Left lung (tissue), 10 donors: ENCODE measurements around the gene VPS41. TPM values are rescaled to one million over a fixed set of nuclear protein-coding genes. Genes with fewer than 3 reads are reported as not detected.
"Not testable (repeated sequence)": the region's sequence is repeated elsewhere in the genome, so short reads cannot be mapped to it uniquely, and the experiment has no call there.

ENCODE experiments used
- ATAC-seq: fragments of 200-7000 bp; cut with Tn5 transposase; one replicate; pipeline ENCODE4 v1.9.1; 2020; ENCODE audit warnings: moderate library complexity
- DNase-seq, 4 donors: peaks; one replicate each; pipeline ENCODE4 v3.0.0-alpha.2; 2013 to 2020
- H3K27ac ChIP-seq, 2 donors: fragments of 200-600 bp; sonication (generic) in 1 of 2; one replicate each; pipeline versions ENCODE4 v1.5.0 to v1.8.0; 2020 to 2021
- H3K27me3 ChIP-seq, 2 donors: fragments of 200-600 bp; sonication (generic) in 1 of 2; one replicate each; pipeline versions ENCODE4 v1.5.0 to v1.8.0; 2020 to 2021
- H3K36me3 ChIP-seq, 2 donors: fragments of 200-600 bp; sonication (generic) in 1 of 2; one replicate each; pipeline versions ENCODE4 v1.5.0 to v1.8.0; 2020 to 2021
- H3K4me1 ChIP-seq, 2 donors: fragments of 200-600 bp; one replicate each; pipeline ENCODE4 v1.8.0; 2021
- H3K4me3 ChIP-seq, 2 donors: fragments of 200-600 bp; sonication (generic) in 1 of 2; one replicate each; pipeline versions ENCODE4 v1.5.0 to v1.8.0; 2020 to 2021; ENCODE audit warnings: mild to moderate bottlenecking in 1 of 2
- H3K9me3 ChIP-seq, 2 donors: fragments of 200-600 bp; sonication (generic) in 1 of 2; one replicate each; pipeline versions ENCODE4 v1.5.0 to v1.8.0; 2020 to 2021
- intact Hi-C, 2 donors: fragments of 100-400 bp; cut with DNase I; formaldehyde crosslinking; loops; one replicate each; pipeline versions ENCODE4 v1.11.2 to v1.14.2; 2022
- polyA plus RNA-seq, 6 donors: library from polyadenylated mRNA; unstranded; fragments of 120-200 nt; gene quantifications; one replicate each; pipeline ENCODE4 v1.2.1, GENCODE V29; 2013; ENCODE audit not compliant: insufficient read length in 6 of 6
- total RNA-seq, 2 donors: library from RNA; stranded (reverse); fragmentation: NEBNext Ultra II Directional; extraction: Animal tissue kit (Norgen Biotek cat#: 25700); gene quantifications; one replicate each; pipeline ENCODE4 v1.2.1, GENCODE V29; 2021
- TF ChIP-seq, protein P1 (sequence below), 2 donors: fragments of 200-600 bp; sonication (generic) in 1 of 2; IDR thresholded peaks; one replicate each; pipeline versions ENCODE4 v1.5.0 to v1.8.0; 2021; ENCODE audit warnings: antibody characterized with exemption in 2 of 2
- donor health status: DM: no; HTN: yes; CAD: no.
- donor health status: DM: no; HTN: no; CAD: no.

The VPS41 gene
- total and polyA plus RNA-seq, 8 donors = 63.0 to 99.9 (median 82.3) TPM

DNA sequence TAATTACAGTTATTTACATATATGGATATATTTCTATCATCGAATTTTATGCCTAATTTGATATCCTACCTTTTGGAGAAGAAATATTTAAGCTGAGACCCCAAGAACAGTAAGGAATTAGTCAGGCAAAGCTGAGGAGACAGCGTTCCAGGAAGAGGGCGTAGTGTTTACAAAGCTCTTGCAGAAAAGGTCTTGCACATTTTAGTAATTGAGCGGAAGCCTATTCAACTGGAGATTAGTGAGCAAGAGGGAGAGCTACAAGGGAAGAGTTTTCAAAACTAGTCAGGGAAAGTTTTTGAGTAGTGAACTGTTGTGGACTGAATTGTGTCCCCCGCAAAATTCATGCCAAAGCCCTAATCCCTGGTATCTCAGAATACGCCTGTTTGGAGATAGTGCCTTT, 42.2 kb upstream of the VPS41 start:
- no peak overlapping the region for H3K4me3 ChIP-seq
- no peaks in the 10 kb centered on the region for H3K9me3 ChIP-seq
- no peaks in the 10 kb centered on the region for H3K4me1 ChIP-seq
- TF ChIP-seq, protein P1, sequence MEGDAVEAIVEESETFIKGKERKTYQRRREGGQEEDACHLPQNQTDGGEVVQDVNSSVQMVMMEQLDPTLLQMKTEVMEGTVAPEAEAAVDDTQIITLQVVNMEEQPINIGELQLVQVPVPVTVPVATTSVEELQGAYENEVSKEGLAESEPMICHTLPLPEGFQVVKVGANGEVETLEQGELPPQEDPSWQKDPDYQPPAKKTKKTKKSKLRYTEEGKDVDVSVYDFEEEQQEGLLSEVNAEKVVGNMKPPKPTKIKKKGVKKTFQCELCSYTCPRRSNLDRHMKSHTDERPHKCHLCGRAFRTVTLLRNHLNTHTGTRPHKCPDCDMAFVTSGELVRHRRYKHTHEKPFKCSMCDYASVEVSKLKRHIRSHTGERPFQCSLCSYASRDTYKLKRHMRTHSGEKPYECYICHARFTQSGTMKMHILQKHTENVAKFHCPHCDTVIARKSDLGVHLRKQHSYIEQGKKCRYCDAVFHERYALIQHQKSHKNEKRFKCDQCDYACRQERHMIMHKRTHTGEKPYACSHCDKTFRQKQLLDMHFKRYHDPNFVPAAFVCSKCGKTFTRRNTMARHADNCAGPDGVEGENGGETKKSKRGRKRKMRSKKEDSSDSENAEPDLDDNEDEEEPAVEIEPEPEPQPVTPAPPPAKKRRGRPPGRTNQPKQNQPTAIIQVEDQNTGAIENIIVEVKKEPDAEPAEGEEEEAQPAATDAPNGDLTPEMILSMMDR (IDR thresholded peaks at IDR 0.05) = no peak
- no peak overlapping the region for H3K27ac ChIP-seq
- peak; percentile 85 for ATAC-seq
- H3K36me3 ChIP-seq = no peaks in the 10 kb centered on the region
- intact Hi-C loops = no loop called here
- DNase-seq = no peak
- H3K27me3 ChIP-seq = no peaks in the 10 kb centered on the region

DNA sequence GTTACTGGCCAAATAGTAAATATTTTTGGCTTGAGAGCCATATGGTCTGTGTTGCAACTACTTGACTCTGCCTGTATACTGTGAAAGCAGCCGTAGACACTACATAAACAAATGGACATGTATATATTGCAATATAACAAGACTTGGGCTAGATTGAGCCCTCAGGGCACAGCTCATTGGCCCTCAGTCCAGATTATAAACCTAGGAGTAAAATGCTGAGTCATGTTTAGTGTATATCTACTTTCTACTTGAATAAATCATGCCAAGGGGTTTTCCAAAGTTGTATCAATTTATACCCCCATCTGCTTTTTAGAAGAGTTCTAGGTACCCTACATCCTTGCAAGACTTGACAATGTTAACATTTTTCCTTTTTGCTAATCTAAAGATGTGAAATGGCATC, 41.3 kb upstream of the VPS41 start:
- Histone ChIP-seq H3K27me3 (no peaks in the 10 kb centered on the region), H3K4me3 (no peak overlapping the region), H3K27ac (no peak overlapping the region), H3K36me3 (no peaks in the 10 kb centered on the region), H3K4me1 (no peaks in the 10 kb centered on the region), H3K9me3 (no peaks in the 10 kb centered on the region)
- DNase-seq (no peak), ATAC-seq (no peak)
- intact Hi-C loops = no loop called here
- TF ChIP-seq, protein P1 (IDR thresholded peaks at IDR 0.05) = no peak

DNA sequence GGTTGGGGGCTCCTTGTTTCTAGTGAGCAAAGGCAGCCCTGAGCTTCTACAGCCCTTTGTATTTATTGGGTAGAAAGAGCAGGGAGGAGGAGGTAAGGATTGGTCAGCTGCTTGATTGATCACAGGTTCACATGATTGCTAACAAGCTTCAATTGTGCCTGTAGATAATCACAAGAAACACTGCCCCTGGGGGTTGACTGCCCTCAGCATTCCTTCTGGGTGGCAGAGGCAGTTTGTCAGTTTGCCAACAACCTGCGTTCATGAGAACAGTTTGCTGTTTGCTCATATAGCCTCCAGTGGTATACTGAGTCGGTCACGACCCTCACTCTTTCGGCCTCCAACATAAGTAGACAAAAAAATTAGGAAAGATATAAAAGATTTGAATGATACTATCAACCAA, 38.5 kb upstream of the VPS41 start:
- H3K36me3 ChIP-seq, H3K27ac ChIP-seq, intact Hi-C loops, DNase-seq, H3K27me3 ChIP-seq, H3K9me3 ChIP-seq, H3K4me1 ChIP-seq, ATAC-seq, H3K4me3 ChIP-seq: not testable (repeated sequence)

DNA sequence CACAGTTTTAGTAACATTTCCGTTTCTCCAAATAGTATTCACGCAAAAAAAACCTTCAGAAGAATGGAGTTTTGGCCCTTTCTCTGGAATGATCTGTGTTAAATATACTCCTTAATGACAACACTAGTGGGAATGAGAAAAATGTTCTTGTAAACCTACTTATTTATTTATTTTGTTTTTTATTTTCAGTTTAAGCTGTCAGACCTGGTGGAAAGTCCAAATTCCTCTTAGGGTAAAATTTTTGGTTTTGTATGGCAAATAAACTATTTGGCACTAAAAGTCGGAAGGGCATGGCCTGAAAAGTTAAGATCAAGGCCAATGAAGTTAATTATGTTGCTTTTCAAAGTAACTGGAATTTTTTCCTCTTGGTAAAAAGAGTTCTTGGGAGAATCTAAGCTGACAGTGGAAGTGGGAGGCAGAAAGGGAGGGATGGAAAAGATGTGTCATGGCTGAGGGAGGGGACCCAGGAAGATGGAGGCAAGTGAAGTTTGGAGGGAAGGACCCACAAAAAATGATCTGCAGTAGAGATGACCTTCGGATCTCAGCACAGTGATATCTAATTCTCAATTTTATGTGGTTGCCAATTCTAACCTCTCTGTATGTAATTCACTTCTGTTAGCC, 33.5 kb upstream of the VPS41 start:
- DNase-seq (no peak), ATAC-seq (no peak)
- intact Hi-C loops = no loop called here
- no peaks in the 10 kb centered on the region for H3K36me3 ChIP-seq
- no peaks in the 10 kb centered on the region for H3K4me1 ChIP-seq
- no peak overlapping the region for H3K4me3 ChIP-seq
- no peaks in the 10 kb centered on the region for H3K9me3 ChIP-seq
- no peaks in the 10 kb centered on the region for H3K27me3 ChIP-seq
- H3K27ac ChIP-seq = no peak overlapping the region
- TF ChIP-seq, protein P1 (IDR thresholded peaks at IDR 0.05) = no peak

DNA sequence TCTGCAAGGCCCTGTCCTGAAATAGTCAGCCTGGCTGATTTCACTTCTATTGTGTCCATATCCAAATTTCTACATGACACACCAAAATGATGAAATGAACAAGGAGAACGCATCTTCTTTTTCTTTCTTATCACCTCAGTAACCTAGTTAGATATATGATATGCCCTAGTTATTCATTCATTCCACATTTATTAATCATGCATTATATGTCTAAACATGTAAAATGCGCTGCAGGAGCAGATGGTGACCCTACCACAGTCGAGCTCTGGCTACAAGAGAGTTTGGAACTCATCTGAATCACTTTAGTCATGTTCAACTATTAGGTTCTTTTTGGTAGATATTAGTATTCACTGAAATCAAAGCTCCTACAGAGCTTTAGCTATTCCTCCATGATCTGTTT, 31.8 kb upstream of the VPS41 start:
- TF ChIP-seq, protein P1 (IDR thresholded peaks at IDR 0.05) = no peak
- no peak for ATAC-seq

DNA sequence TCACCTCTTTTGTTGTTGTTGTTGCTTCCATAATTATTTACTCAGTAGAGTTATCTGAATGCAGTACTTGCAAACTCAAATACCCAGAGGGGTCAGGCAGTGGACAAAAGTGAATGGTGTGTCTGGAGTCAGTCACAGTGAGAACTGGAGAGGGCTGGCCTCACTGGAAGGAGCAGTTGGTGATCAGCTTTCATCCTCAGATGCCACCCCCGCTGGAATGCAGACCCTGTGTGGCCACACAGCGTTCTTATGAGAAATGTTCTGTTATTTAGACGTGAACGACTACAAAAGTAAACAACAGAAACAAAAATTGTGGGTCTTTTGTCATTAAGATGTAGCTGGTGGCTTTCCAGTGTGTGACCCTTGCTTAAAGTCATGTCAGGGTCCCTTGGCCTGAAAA, 29.6 kb upstream of the VPS41 start:
- no peak for ATAC-seq
- no peak for DNase-seq
- H3K4me1 ChIP-seq = no peaks in the 10 kb centered on the region
- H3K27me3 ChIP-seq = no peaks in the 10 kb centered on the region
- intact Hi-C loops = no loop called here
- no peaks in the 10 kb centered on the region for H3K9me3 ChIP-seq
- TF ChIP-seq, protein P1 (IDR thresholded peaks at IDR 0.05) = no peak
- no peaks in the 10 kb centered on the region for H3K36me3 ChIP-seq
- H3K27ac ChIP-seq = no peak overlapping the region
- H3K4me3 ChIP-seq = no peak overlapping the region

More for the DNA sequence above, 31.8 kb upstream of the VPS41 start:
- Histone ChIP-seq H3K27ac (no peak overlapping the region), H3K27me3 (no peaks in the 10 kb centered on the region), H3K4me1 (no peaks in the 10 kb centered on the region), H3K4me3 (no peak overlapping the region), H3K9me3 (no peaks in the 10 kb centered on the region), H3K36me3 (no peaks in the 10 kb centered on the region)
- no peak for DNase-seq
- intact Hi-C loops = no loop called here
